ENCODE data around the gene PLD6.
"Not testable (repeated sequence)": the region's sequence is repeated elsewhere in the genome, so short reads cannot be mapped to it uniquely, and the experiment has no call there.

PLD6 gene

GRCh38 chr17:17206124-17206912 lies at the start of gene PLD6:
PLD6 (minus strand) TSS chr17:17206333; CDS start chr17:17206286, 47 bp downstream.
- DNase-seq, result peak; percentile 97

GRCh38 chr17:17255689-17256088 lies 49.6 kb upstream of the PLD6 start:
- not testable (repeated sequence) for DNase-seq

GRCh38 chr17:17254036-17254435 lies 47.9 kb upstream of the PLD6 start:
- no peak for DNase-seq

- DNase-seq, result no peak
Measured at GRCh38 chr17:17253406-17253805, 47.3 kb upstream of the PLD6 start.

- no peak for DNase-seq
Measured at GRCh38 chr17:17252149-17252661, 46.1 kb upstream of the PLD6 start.

- no peak for DNase-seq
Measured at GRCh38 chr17:17246879-17247278, 40.7 kb upstream of the PLD6 start.

GRCh38 chr17:17243163-17243562 lies 37.0 kb upstream of the PLD6 start:
- DNase-seq, result no peak

- DNase-seq, result no peak
Measured at GRCh38 chr17:17242246-17242645, 36.1 kb upstream of the PLD6 start.

- DNase-seq, result no peak
Measured at GRCh38 chr17:17241656-17242055, 35.5 kb upstream of the PLD6 start.

GRCh38 chr17:17239832-17240231 lies 33.7 kb upstream of the PLD6 start:
- no peak for DNase-seq

- peak; percentile 90 for DNase-seq
Measured at GRCh38 chr17:17237026-17237799, 31.1 kb upstream of the PLD6 start, which contains the start of gene FLCN. FLCN (minus strand) TSS chr17:17237168; CDS start chr17:17228137, 9,031 bp downstream.

- DNase-seq, result peak; percentile 20
Measured at GRCh38 chr17:17236295-17237025, 30.3 kb upstream of the PLD6 start.

- no peak for DNase-seq
Measured at GRCh38 chr17:17235212-17236174, 29.4 kb upstream of the PLD6 start.

- no peak for DNase-seq
Measured at GRCh38 chr17:17232303-17232621, 26.1 kb upstream of the PLD6 start.

GRCh38 chr17:17231621-17232302 lies 25.6 kb upstream of the PLD6 start:
- no peak for DNase-seq

- DNase-seq, result no peak
Measured at GRCh38 chr17:17229416-17230384, 23.6 kb upstream of the PLD6 start.

- DNase-seq, result no peak
Measured at GRCh38 chr17:17228521-17229279, 22.6 kb upstream of the PLD6 start.

- DNase-seq, result no peak
Measured at GRCh38 chr17:17227608-17228520, 21.7 kb upstream of the PLD6 start.

Data from activated CD4-positive, alpha-beta T cell treated with anti-CD3 and anti-CD28 coated beads, Interleukin-2, Interleukin-6, amounts not matched to agents 100 ng/mL and 50 ng/mL, durations not matched to agents 16 hours and 8 hours (primary cell).